Hepatocyte (in vitro differentiated cells): ENCODE results near the gene PTPRN2. TPM values are rescaled to one million over a fixed set of nuclear protein-coding genes. Genes with fewer than 3 reads are reported as not detected.

ENCODE experiments used
- DNase-seq: peaks from one replicate; pipeline ENCODE4 v3.0.0-alpha.2; 2016; ENCODE audit warnings: low spot score
- H2AFZ ChIP-seq: fragments of 200-600 bp; sonication (generic); 2 replicates; pipeline ENCODE4 v1.6.0; 2016; ENCODE audit warnings: antibody characterized with exemption, mild to moderate bottlenecking
- H3K27ac ChIP-seq: fragments of 200-600 bp; sonication (generic); 2 replicates; pipeline ENCODE4 v1.5.1; 2016; ENCODE audit warnings: mild to moderate bottlenecking
- H3K27me3 ChIP-seq: fragments of 200-600 bp; sonication (generic); 2 replicates; pipeline ENCODE4 v1.6.1; 2016
- H3K36me3 ChIP-seq: fragments of 200-600 bp; sonication (generic); replicated peaks from 2 replicates; pipeline ENCODE4 v1.5.1; 2016; ENCODE audit warnings: low read depth; ENCODE audit not compliant: insufficient read depth
- H3K4me1 ChIP-seq: fragments of 200-600 bp; sonication (generic); 2 replicates; pipeline ENCODE4 v1.5.1; 2016; ENCODE audit warnings: mild to moderate bottlenecking, moderate library complexity; ENCODE audit not compliant: insufficient read depth
- H3K4me2 ChIP-seq: fragments of 200-600 bp; sonication (generic); 2 replicates; pipeline ENCODE4 v1.6.0; 2016
- H3K4me3 ChIP-seq: fragments of 200-600 bp; sonication (generic); 2 replicates; pipeline ENCODE4 v1.5.1; 2016; ENCODE audit warnings: mild to moderate bottlenecking
- H3K79me2 ChIP-seq: fragments of 200-600 bp; sonication (generic); 2 replicates; pipeline ENCODE4 v1.6.0; 2017; ENCODE audit warnings: mild to moderate bottlenecking
- H3K9me2 ChIP-seq: fragments of 200-600 bp; sonication (generic); replicated peaks from 2 replicates; pipeline ENCODE4 v1.6.0; 2017; ENCODE audit warnings: mild to moderate bottlenecking; ENCODE audit not compliant: insufficient read depth
- H3K9me3 ChIP-seq: fragments of 200-600 bp; sonication (generic); 2 replicates; pipeline ENCODE4 v1.5.1; 2016; ENCODE audit warnings: low read depth, mild to moderate bottlenecking
- H4K20me1 ChIP-seq: fragments of 200-600 bp; sonication (generic); 2 replicates; pipeline ENCODE4 v1.6.0; 2016; ENCODE audit warnings: mild to moderate bottlenecking; ENCODE audit not compliant: insufficient read depth, poor library complexity, severe bottlenecking
- CTCF ChIP-seq: fragments of 200-600 bp; sonication (generic); IDR thresholded peaks from 2 replicates; pipeline ENCODE4 v1.5.1; 2016; ENCODE audit warnings: antibody characterized with exemption, mild to moderate bottlenecking; ENCODE audit not compliant: poor library complexity
- EZH2 ChIP-seq: fragments of 200-600 bp; sonication (generic); IDR thresholded peaks from 2 replicates; pipeline ENCODE4 v1.6.1; 2016; ENCODE audit warnings: antibody characterized with exemption, mild to moderate bottlenecking, borderline replicate concordance
- EZH2phosphoT487 ChIP-seq: fragments of 200-600 bp; sonication (generic); IDR thresholded peaks from one replicate; pipeline ENCODE4 v1.6.1; 2018; ENCODE audit warnings: antibody characterized with exemption, mild to moderate bottlenecking, low read depth, moderate library complexity; ENCODE audit not compliant: unreplicated experiment, severe bottlenecking
- WGBS: methylation state at CpG from one replicate; pipeline ENCODE4 v1.1.6; 2016; ENCODE audit warnings: low lambda C conversion rate; ENCODE audit errors: missing lambda C conversion rate; 5-methylcytosine and 5-hydroxymethylcytosine counted together
- polyA plus RNA-seq: library from polyadenylated mRNA; unstranded; fragments of >200 nt; fragmentation: Nextera tagmentation; extraction: Ambion mirVana; gene quantifications from 2 replicates; pipeline ENCODE4 v1.2.1, GENCODE V29; 2016
- total RNA-seq: library from RNA; depleted of rRNA; stranded (reverse); fragments of >200 nt; gene quantifications from 2 replicates; pipeline ENCODE4 v1.2.3, GENCODE V29; 2014

Gene PTPRN2
- total and polyA plus RNA-seq, 2 experiments from 2014 or later: 2.1 to 3.3 TPM

- DNase-seq: no peak
- no peaks in the 10 kb centered on the region for H3K9me2 ChIP-seq
- H4K20me1 ChIP-seq: no peaks in the 10 kb centered on the region
- no peak overlapping the region for H3K4me2 ChIP-seq
- H3K27ac ChIP-seq: no peak overlapping the region
- H3K36me3 ChIP-seq: no peaks in the 10 kb centered on the region
- TF ChIP-seq CTCF: no peak
- TF ChIP-seq EZH2: no peak
- TF ChIP-seq EZH2phosphoT487: no peak
- H3K4me3 ChIP-seq: no peak overlapping the region
- H3K79me2 ChIP-seq: no peaks in the 10 kb centered on the region
- no peaks in the 10 kb centered on the region for H3K9me3 ChIP-seq
- H2AFZ ChIP-seq: no peak overlapping the region
- 91% methylated on average over 12 of the region's 12 CpGs for WGBS
- no peaks in the 10 kb centered on the region for H3K27me3 ChIP-seq
- no peaks in the 10 kb centered on the region for H3K4me1 ChIP-seq
Measured at GRCh38 chr7:157864911-157865310, 722.7 kb downstream of the PTPRN2 start.

DNA sequence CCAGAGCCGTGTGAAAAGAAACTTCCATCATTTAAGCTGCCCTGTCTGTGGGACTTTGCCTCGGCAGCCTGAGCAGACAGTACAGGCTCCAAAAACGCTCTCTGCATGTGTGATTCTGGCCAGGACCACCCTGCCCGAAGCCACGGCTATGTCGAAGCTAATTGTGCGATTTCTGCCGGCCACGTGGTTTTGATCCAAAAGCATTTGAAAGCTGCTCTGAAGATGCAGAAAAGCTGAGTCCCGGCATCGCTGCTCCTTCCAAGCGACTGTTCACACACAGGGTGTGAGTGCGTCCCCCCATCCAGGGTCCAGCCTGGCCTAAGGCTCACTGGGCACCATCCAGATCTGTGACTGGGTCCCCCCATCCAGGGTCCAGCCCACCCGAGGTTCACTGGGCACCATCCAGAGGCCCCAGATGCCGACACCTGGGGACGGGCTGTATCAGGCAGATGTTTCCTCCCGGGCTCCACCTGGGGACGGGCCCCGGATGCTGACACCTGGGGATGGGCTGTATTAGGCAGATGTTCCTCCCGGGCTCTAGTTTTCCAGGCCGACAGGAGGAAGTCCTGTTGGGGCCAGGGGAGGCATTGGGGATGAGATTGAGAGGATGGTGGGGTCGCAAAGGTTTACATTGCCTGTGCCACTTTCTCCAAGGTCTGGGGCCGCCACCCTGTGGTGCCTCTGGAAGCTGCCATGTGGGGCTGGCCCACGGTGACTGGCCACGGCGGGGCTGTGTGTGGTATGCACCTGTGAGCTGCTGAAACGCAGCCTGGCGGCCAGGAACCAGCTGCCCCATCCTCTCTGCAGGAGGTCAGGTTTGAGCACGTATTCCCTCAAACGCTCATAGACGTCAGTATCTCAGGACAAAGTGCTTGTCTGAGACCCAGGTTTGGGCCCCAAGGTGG is 723.5 kb downstream of the PTPRN2 start:
- no peak overlapping the region for H3K4me2 ChIP-seq
- no peak for DNase-seq
- TF ChIP-seq CTCF (no peak), EZH2 (no peak), EZH2phosphoT487 (no peak)
- no peaks in the 10 kb centered on the region for H4K20me1 ChIP-seq
- H2AFZ ChIP-seq: no peak overlapping the region
- 91% methylated on average over 30 of the region's 31 CpGs for WGBS
- no peaks in the 10 kb centered on the region for H3K27me3 ChIP-seq
- H3K36me3 ChIP-seq: no peaks in the 10 kb centered on the region
- no peak overlapping the region for H3K27ac ChIP-seq
- H3K9me3 ChIP-seq: no peaks in the 10 kb centered on the region
- H3K4me3 ChIP-seq: no peak overlapping the region
- no peaks in the 10 kb centered on the region for H3K79me2 ChIP-seq
- no peaks in the 10 kb centered on the region for H3K9me2 ChIP-seq
- no peaks in the 10 kb centered on the region for H3K4me1 ChIP-seq

DNA sequence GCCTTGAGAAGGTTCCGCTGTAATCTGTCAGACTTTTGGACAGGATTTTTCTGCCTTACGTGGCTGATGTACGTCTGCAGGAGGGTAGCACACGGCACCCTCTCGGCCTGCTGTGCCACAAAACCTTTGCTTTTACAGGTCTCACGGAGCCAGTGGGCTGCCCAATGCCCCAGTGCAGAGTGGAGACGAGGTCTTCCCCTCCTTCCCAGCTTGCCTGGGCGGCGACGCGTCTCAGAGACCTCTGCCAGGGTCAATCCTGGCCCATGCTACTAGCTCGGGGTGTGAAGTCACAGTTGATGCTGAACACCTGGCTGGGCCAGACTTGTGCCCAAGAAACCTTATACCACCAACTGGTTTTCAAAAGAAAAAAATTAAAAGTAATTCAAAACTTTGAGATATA is 724.4 kb downstream of the PTPRN2 start:
- Histone ChIP-seq H3K4me2 (no peak overlapping the region), H3K36me3 (no peaks in the 10 kb centered on the region), H3K9me2 (no peaks in the 10 kb centered on the region), H3K27ac (no peak overlapping the region), H3K4me3 (no peak overlapping the region), H4K20me1 (no peaks in the 10 kb centered on the region), H2AFZ (no peak overlapping the region), H3K9me3 (no peaks in the 10 kb centered on the region), H3K27me3 (no peaks in the 10 kb centered on the region), H3K79me2 (no peaks in the 10 kb centered on the region), H3K4me1 (no peaks in the 10 kb centered on the region)
- TF ChIP-seq CTCF: no peak
- TF ChIP-seq EZH2phosphoT487: no peak
- no peak for TF ChIP-seq EZH2
- no peak for DNase-seq
- 92% methylated on average over 12 of the region's 12 CpGs for WGBS
